GM23338 (cell line): ENCODE data around the gene F8A3. TPM values are rescaled to one million over a fixed set of nuclear protein-coding genes. Genes with fewer than 3 reads are reported as not detected.
"Not testable (repeated sequence)": the region's sequence is repeated elsewhere in the genome, so short reads cannot be mapped to it uniquely, and the experiment has no call there.

ENCODE experiments used
- ATAC-seq: fragments of 200-7000 bp; cut with Tn5 transposase; 3 replicates; pipeline ENCODE4 v1.9.1; 2020
- DNase-seq: peaks from one replicate; pipeline ENCODE4 v3.0.0-alpha.2; 2015; ENCODE audit warnings: low spot score
- H2AFZ ChIP-seq: fragments of 200-600 bp; sonication (generic); 2 replicates; pipeline ENCODE4 v1.8.0; 2016; ENCODE audit warnings: antibody characterized with exemption, mild to moderate bottlenecking, moderate library complexity
- H3F3A ChIP-seq: fragments of 200-600 bp; sonication (generic); replicated peaks from 2 replicates; pipeline ENCODE4 v1.8.0; 2017; ENCODE audit warnings: antibody characterized with exemption, mixed run types, low read depth
- H3K27ac ChIP-seq: fragments of 200-600 bp; sonication (generic); 2 replicates; pipeline ENCODE4 v1.6.1; 2016; ENCODE audit warnings: low read depth
- H3K27me3 ChIP-seq: fragments of 200-600 bp; sonication (generic); 2 replicates; pipeline ENCODE4 v1.8.0; 2016; ENCODE audit warnings: mild to moderate bottlenecking, mixed run types, moderate library complexity; ENCODE audit not compliant: insufficient read depth
- H3K36me3 ChIP-seq: fragments of 200-600 bp; sonication (generic); 2 replicates; pipeline ENCODE4 v1.8.0; 2016; ENCODE audit warnings: mild to moderate bottlenecking; ENCODE audit not compliant: insufficient read depth
- H3K4me1 ChIP-seq: fragments of 200-600 bp; sonication (generic); 2 replicates; pipeline ENCODE4 v1.8.0; 2016; ENCODE audit warnings: mild to moderate bottlenecking, moderate library complexity; ENCODE audit not compliant: insufficient read depth
- H3K4me2 ChIP-seq: fragments of 200-600 bp; sonication (generic); 2 replicates; pipeline ENCODE4 v1.7.1; 2017; ENCODE audit warnings: mixed run types
- H3K4me3 ChIP-seq: fragments of 200-600 bp; sonication (generic); 2 replicates; pipeline ENCODE4 v1.6.1; 2016; ENCODE audit warnings: mixed run types
- H3K79me2 ChIP-seq: fragments of 200-600 bp; sonication (generic); replicated peaks from 2 replicates; pipeline ENCODE4 v1.8.0; 2017; ENCODE audit warnings: mild to moderate bottlenecking; ENCODE audit not compliant: insufficient read depth
- H3K9me2 ChIP-seq: fragments of 200-600 bp; sonication (generic); 2 replicates; pipeline ENCODE4 v1.8.0; 2017; ENCODE audit not compliant: insufficient read depth
- H4K20me1 ChIP-seq: fragments of 200-600 bp; sonication (generic); replicated peaks from 2 replicates; pipeline ENCODE4 v1.8.0; 2017; ENCODE audit warnings: mild to moderate bottlenecking; ENCODE audit not compliant: insufficient read depth
- H3K27ac Mint-ChIP-seq: 2 replicates; pipeline ENCODE4 v1.8.0; 2020; ENCODE audit warnings: inconsistent platforms, mild to moderate bottlenecking, moderate library complexity, mixed read lengths
- H3K27me3 Mint-ChIP-seq: 3 replicates; pipeline ENCODE4 v1.8.0; 2022; ENCODE audit warnings: low read depth, mild to moderate bottlenecking, moderate library complexity, mixed read lengths, inconsistent platforms; ENCODE audit not compliant: insufficient read depth, poor library complexity
- H3K36me3 Mint-ChIP-seq: 3 replicates; pipeline ENCODE4 v1.8.0; 2021; ENCODE audit warnings: low read depth, mild to moderate bottlenecking, inconsistent platforms, moderate library complexity, mixed read lengths
- H3K4me1 Mint-ChIP-seq: 3 replicates; pipeline ENCODE4 v1.8.0; 2020; ENCODE audit warnings: mild to moderate bottlenecking, inconsistent platforms, mixed read lengths
- H3K4me3 Mint-ChIP-seq: 3 replicates; pipeline ENCODE4 v1.8.0; 2021; ENCODE audit warnings: moderate library complexity, mild to moderate bottlenecking, inconsistent platforms, mixed read lengths
- H3K9me3 Mint-ChIP-seq: 3 replicates; pipeline ENCODE4 v1.8.0; 2020; ENCODE audit warnings: moderate library complexity, mild to moderate bottlenecking, inconsistent platforms, mixed read lengths
- CREB1 ChIP-seq: fragments of 250-450 bp; sonication (Bioruptor Pico); IDR thresholded peaks from 2 replicates; pipeline ENCODE4 v1.5.0; 2020; ENCODE audit warnings: low read depth, mild to moderate bottlenecking, moderate library complexity
- EZH2 ChIP-seq: fragments of 200-600 bp; sonication (generic); IDR thresholded peaks from one replicate; pipeline ENCODE4 v1.8.0; 2017; ENCODE audit warnings: antibody characterized with exemption, mild to moderate bottlenecking, low read depth; ENCODE audit not compliant: unreplicated experiment
- ZNF462 ChIP-seq: fragments of 250-450 bp; sonication (Bioruptor Pico); IDR thresholded peaks from 2 replicates; pipeline ENCODE4 v1.5.0; 2020; ENCODE audit warnings: mild to moderate bottlenecking, moderate library complexity
- polyA plus RNA-seq: library from polyadenylated mRNA; unstranded; fragments of >200 nt; fragmentation: Nextera tagmentation; extraction: Ambion mirVana; gene quantifications from 2 replicates; pipeline ENCODE4 v1.2.1, GENCODE V29; 2016
- total RNA-seq: library from RNA; depleted of rRNA; stranded (reverse); fragments of >200 nt; shearing (Covaris generic); gene quantifications from 2 replicates; pipeline ENCODE4 v1.2.3, GENCODE V29; 2014

F8A3 gene
- total and polyA plus RNA-seq, 2 experiments from 2014 or later = 0.87 TPM; not detected in 1

- no peak for TF ChIP-seq ZNF462 (CRISPR knock-in tag)
- TF ChIP-seq CREB1 (CRISPR knock-in tag) = no peak
- TF ChIP-seq EZH2 = no peak
These were observed 46.9 kb upstream of the F8A3 start (continued) for GRCh38 chrX:155505296-155505695.

- H4K20me1 ChIP-seq, H3K4me1 ChIP-seq, ATAC-seq, H3K4me2 ChIP-seq, H2AFZ ChIP-seq, H3K4me3 Mint-ChIP-seq, H3K9me3 Mint-ChIP-seq, H3K27ac ChIP-seq, H3K27me3 Mint-ChIP-seq, H3K27ac Mint-ChIP-seq, DNase-seq, H3K4me1 Mint-ChIP-seq, H3F3A ChIP-seq, H3K9me2 ChIP-seq, H3K27me3 ChIP-seq, H3K4me3 ChIP-seq, H3K36me3 Mint-ChIP-seq, H3K79me2 ChIP-seq, H3K36me3 ChIP-seq: not testable (repeated sequence)
These were observed 36.7 kb upstream of the F8A3 start for GRCh38 chrX:155495134-155495533.

- H3F3A ChIP-seq, H3K9me3 Mint-ChIP-seq, H3K36me3 Mint-ChIP-seq: not testable (repeated sequence)
These were observed 33.0 kb upstream of the F8A3 start for GRCh38 chrX:155491421-155491820.

GRCh38 chrX:155477136-155477535 lies 18.7 kb upstream of the F8A3 start:
- H3K4me2 ChIP-seq, DNase-seq, ATAC-seq, H3K27ac ChIP-seq, H3K9me3 Mint-ChIP-seq, H3K27me3 ChIP-seq, H4K20me1 ChIP-seq, H3K36me3 ChIP-seq, H3K79me2 ChIP-seq, H3K4me1 Mint-ChIP-seq, H3K9me2 ChIP-seq, H3K36me3 Mint-ChIP-seq, H3K27ac Mint-ChIP-seq, H3K4me1 ChIP-seq, H3F3A ChIP-seq, H3K4me3 Mint-ChIP-seq, H3K4me3 ChIP-seq, H3K27me3 Mint-ChIP-seq, H2AFZ ChIP-seq: not testable (repeated sequence)

More at GRCh38 chrX:155491421-155491820, 33.0 kb upstream of the F8A3 start:
- H4K20me1 ChIP-seq, H3K4me3 Mint-ChIP-seq, H3K4me2 ChIP-seq, H3K27ac Mint-ChIP-seq, H3K9me2 ChIP-seq, H3K27me3 Mint-ChIP-seq, DNase-seq, H2AFZ ChIP-seq, H3K79me2 ChIP-seq, H3K36me3 ChIP-seq, ATAC-seq, H3K4me1 Mint-ChIP-seq, H3K27ac ChIP-seq, H3K4me1 ChIP-seq, H3K4me3 ChIP-seq, H3K27me3 ChIP-seq: not testable (repeated sequence)

GRCh38 chrX:155466269-155466938 lies 8.0 kb upstream of the F8A3 start:
- not testable (repeated sequence) for H3K27ac ChIP-seq, H3K27me3 Mint-ChIP-seq, ATAC-seq, H3K4me3 Mint-ChIP-seq, H3F3A ChIP-seq, H3K9me2 ChIP-seq, H2AFZ ChIP-seq, H3K36me3 ChIP-seq, H3K4me2 ChIP-seq, H3K27me3 ChIP-seq, H3K27ac Mint-ChIP-seq, H3K36me3 Mint-ChIP-seq, H4K20me1 ChIP-seq, H3K4me3 ChIP-seq, H3K9me3 Mint-ChIP-seq, DNase-seq, H3K4me1 Mint-ChIP-seq, H3K79me2 ChIP-seq, H3K4me1 ChIP-seq
